Measurements from ENCODE around the gene SCAPER. TPM values are rescaled to one million over a fixed set of nuclear protein-coding genes. Genes with fewer than 3 reads are reported as not detected.

The SCAPER gene
- polyA plus RNA-seq, 3 donors = 24.0 to 28.2 (median 25.3) TPM

Other genes with a start within 250 kb of the SCAPER start
- 100 to 1,000 TPM; 189 to 200 (median 198) TPM for gene RCN2, start 26.4 kb upstream of the SCAPER start, polyA plus RNA-seq (ENCODE audit: insufficient read length in 3 of 3)
- 1 to 10 TPM; 1.1 to 2.4 (median 1.4) TPM for gene PSTPIP1, start 89.8 kb upstream of the SCAPER start, polyA plus RNA-seq (ENCODE audit: insufficient read length in 3 of 3)
- gene TSPAN3, start 165.8 kb upstream of the SCAPER start, polyA plus RNA-seq (ENCODE audit: insufficient read length in 3 of 3) = 100 to 1,000 TPM; 408 to 477 (median 445) TPM

Data from renal pelvis (tissue), 3 donors.